Measurements from ENCODE around the gene CRYZL1. TPM values are rescaled to one million over a fixed set of nuclear protein-coding genes. Genes with fewer than 3 reads are reported as not detected.
"Not testable (repeated sequence)": the region's sequence is repeated elsewhere in the genome, so short reads cannot be mapped to it uniquely, and the experiment has no call there.

The CRYZL1 gene
- total and polyA plus RNA-seq, 7 experiments from 2014 or later = 33.0 to 75.5 (median 40.4) TPM

- Mint-ChIP-seq H3K36me3 (peaks cover 0 to 6% (median 5%) of the 10 kb centered on the region in 5 donors), H3K4me3 (peak within 1 kb of the TSS; percentile 83 to 99 (median 94)), H3K9me3 (no peaks in the 10 kb centered on the region), H3K27ac (peak within 1 kb of the TSS; percentile 85 to 100 (median 94)), H3K4me1 (peaks cover 13 to 42% (median 30%) of the 10 kb centered on the region in 7 donors), H3K27me3 (peaks cover 9 to 29% (median 15%) of the 10 kb centered on the region in 5 donors)
- intact Hi-C loops (cut with micrococcal nuclease) = loop anchor here (1.0 to 5.0 kb wide), 12 partner anchors 100 to 1365 kb away; partner anchors contain the start of genes MIS18A (in 2 of the 2), ATP5PO (in 1 of the 2), CFAP298 (in 1 of the 2) and EVA1C (in 1 of the 2)
- Histone ChIP-seq H3K4me1 (ENCODE audit: control insufficient read depth in 2 of 2, insufficient read depth in 2 of 2, low read length in 2 of 2) (peaks cover 4 to 7% of the 10 kb centered on the region in 2 donors), H3K27me3 (ENCODE audit: control insufficient read depth in 2 of 2, insufficient read depth in 2 of 2, low read length in 2 of 2) (no peaks in the 10 kb centered on the region), H3K4me3 (ENCODE audit: low read length) (peak within 1 kb of the TSS; percentile 97), H3K36me3 (ENCODE audit: control insufficient read depth in 2 of 3, insufficient read depth in 3 of 3, low read length in 3 of 3) (no peaks in the 10 kb centered on the region), H3K27ac (ENCODE audit: low read depth, low read length) (peak within 1 kb of the TSS; percentile 75), H3K9me3 (ENCODE audit: control insufficient read depth in 2 of 3, low read length in 3 of 3) (no peaks in the 10 kb centered on the region)
- DNase-seq = peak; percentile 97 to 100 (median 99)
- POLR2A ChIA-PET = no interaction called here
- ATAC-seq = peak; percentile 93
- CTCF ChIA-PET = no interaction called here
Observed at GRCh38 chr21:33642027-33642895, 720 bp upstream of the CRYZL1 start, which contains the start of gene ITSN1. TSS of gene ITSN1 (plus strand) at chr21:33642501. CDS start at chr21:33718829, 76,328 bp downstream.

- H3K27me3 Mint-ChIP-seq = peaks cover 9 to 26% (median 15%) of the 10 kb centered on the region in 5 donors
- H3K4me3 Mint-ChIP-seq = peak overlapping the region; percentile 83 to 99 (median 93)
- ATAC-seq (no peak), DNase-seq (peak in 1 of 9 donors; percentile 10)
- H3K9me3 Mint-ChIP-seq = no peaks in the 10 kb centered on the region
- peak overlapping the region; percentile 85 to 100 (median 94) for H3K27ac Mint-ChIP-seq
- Histone ChIP-seq H3K4me1 (ENCODE audit: control insufficient read depth in 2 of 2, insufficient read depth in 2 of 2, low read length in 2 of 2) (peaks cover 4 to 7% of the 10 kb centered on the region in 2 donors), H3K27me3 (ENCODE audit: control insufficient read depth in 2 of 2, insufficient read depth in 2 of 2, low read length in 2 of 2) (no peaks in the 10 kb centered on the region), H3K4me3 (ENCODE audit: low read length) (peak overlapping the region; percentile 97), H3K27ac (ENCODE audit: low read depth, low read length) (peak overlapping the region; percentile 75), H3K9me3 (ENCODE audit: control insufficient read depth in 2 of 3, low read length in 3 of 3) (no peaks in the 10 kb centered on the region), H3K36me3 (ENCODE audit: control insufficient read depth in 2 of 3, insufficient read depth in 3 of 3, low read length in 3 of 3) (no peaks in the 10 kb centered on the region)
- CTCF ChIA-PET = interaction anchor here (1.3 kb wide), 1 partner anchor 35 kb away, joined by 3 read pairs; no protein-coding TSS in a partner anchor
- POLR2A ChIA-PET = interaction anchor here (0.7 to 1.4 kb wide), 2 partner anchors 160 to 405 kb away, joined by 3 read pairs; partner anchors contain the start of gene TMEM50B
- peaks cover 19 to 51% (median 38%) of the 10 kb centered on the region in 7 donors for H3K4me1 Mint-ChIP-seq
- intact Hi-C loops (cut with micrococcal nuclease) = loop anchor here (1.0 to 5.0 kb wide), 17 partner anchors 53 to 1364 kb away; partner anchors contain the start of genes DNAJC28 (in 2 of the 2), DONSON (in 2 of the 2), SYNJ1 (in 2 of the 2) and ATP5PO (in 1 of the 2)
- peaks cover 0 to 13% (median 5%) of the 10 kb centered on the region in 5 donors for H3K36me3 Mint-ChIP-seq
Observed at GRCh38 chr21:33640697-33641351, 717 bp downstream of the CRYZL1 start.

- no peak overlapping the region for H3K27ac ChIP-seq (ENCODE audit: low read depth, low read length)
- no peaks in the 10 kb centered on the region for H3K9me3 ChIP-seq (ENCODE audit: control insufficient read depth in 2 of 3, low read length in 3 of 3)
- peaks cover 0 to 19% (median 0%) of the 10 kb centered on the region in 3 experiments for H3K36me3 ChIP-seq (ENCODE audit: control insufficient read depth in 2 of 3, insufficient read depth in 3 of 3, low read length in 3 of 3)
- H3K36me3 Mint-ChIP-seq = peaks cover 6 to 20% (median 14%) of the 10 kb centered on the region in 5 donors
- peaks cover 10 to 50% (median 29%) of the 10 kb centered on the region in 7 donors for H3K4me1 Mint-ChIP-seq
- H3K4me3 Mint-ChIP-seq = no peak overlapping the region
- no peak overlapping the region for H3K27ac Mint-ChIP-seq
- H3K27me3 Mint-ChIP-seq = no peaks in the 10 kb centered on the region
- ATAC-seq (no peak), DNase-seq (no peak)
- H3K27me3 ChIP-seq (ENCODE audit: control insufficient read depth in 2 of 2, insufficient read depth in 2 of 2, low read length in 2 of 2) = no peaks in the 10 kb centered on the region
- CTCF ChIA-PET = no interaction called here
- intact Hi-C loops (cut with micrococcal nuclease) = no loop called here
- no peak overlapping the region for H3K4me3 ChIP-seq (ENCODE audit: low read length)
- H3K9me3 Mint-ChIP-seq = no peaks in the 10 kb centered on the region
- H3K4me1 ChIP-seq (ENCODE audit: control insufficient read depth in 2 of 2, insufficient read depth in 2 of 2, low read length in 2 of 2) = no peaks in the 10 kb centered on the region
- POLR2A ChIA-PET = no interaction called here
Observed at GRCh38 chr21:33634254-33634653, 7.3 kb downstream of the CRYZL1 start.

GRCh38 chr21:33626151-33626550, 15.4 kb downstream of the CRYZL1 start:
- H3K4me1 ChIP-seq (ENCODE audit: control insufficient read depth in 2 of 2, insufficient read depth in 2 of 2, low read length in 2 of 2); H3K9me3 Mint-ChIP-seq; H3K4me3 ChIP-seq (ENCODE audit: low read length); H3K27me3 Mint-ChIP-seq; ATAC-seq; intact Hi-C loops (cut with micrococcal nuclease); H3K4me3 Mint-ChIP-seq; H3K27ac ChIP-seq (ENCODE audit: low read depth, low read length); H3K27ac Mint-ChIP-seq; H3K9me3 ChIP-seq (ENCODE audit: control insufficient read depth in 2 of 3, low read length in 3 of 3); H3K27me3 ChIP-seq (ENCODE audit: control insufficient read depth in 2 of 2, insufficient read depth in 2 of 2, low read length in 2 of 2); DNase-seq: not testable (repeated sequence)
- H3K36me3 Mint-ChIP-seq = peaks cover 6 to 20% (median 13%) of the 10 kb centered on the region in 5 donors
- ChIA-PET POLR2A (interaction anchor here (0.6 kb wide), 1 partner anchor 88 kb away, joined by 3 read pairs; no protein-coding TSS in a partner anchor), CTCF (interaction anchor here (0.6 kb wide), 1 partner anchor 307 kb away, joined by 3 read pairs; no protein-coding TSS in a partner anchor)
- H3K4me1 Mint-ChIP-seq = peaks cover 0 to 16% (median 5%) of the 10 kb centered on the region in 7 donors
- peaks cover 0 to 32% (median 6%) of the 10 kb centered on the region in 3 experiments for H3K36me3 ChIP-seq (ENCODE audit: control insufficient read depth in 2 of 3, insufficient read depth in 3 of 3, low read length in 3 of 3)

GRCh38 chr21:33622253-33622652, 19.3 kb downstream of the CRYZL1 start:
- CTCF ChIA-PET = no interaction called here
- Mint-ChIP-seq H3K36me3 (peaks cover 0 to 33% (median 18%) of the 10 kb centered on the region in 5 donors), H3K4me3 (no peak overlapping the region), H3K27me3 (no peaks in the 10 kb centered on the region), H3K27ac (peak overlapping the region in 1 of 9 donors; percentile 58), H3K9me3 (no peaks in the 10 kb centered on the region), H3K4me1 (peaks cover 0 to 5% (median 3%) of the 10 kb centered on the region in 7 donors)
- Histone ChIP-seq H3K27me3 (ENCODE audit: control insufficient read depth in 2 of 2, insufficient read depth in 2 of 2, low read length in 2 of 2) (no peaks in the 10 kb centered on the region), H3K9me3 (ENCODE audit: control insufficient read depth in 2 of 3, low read length in 3 of 3) (no peaks in the 10 kb centered on the region), H3K27ac (ENCODE audit: low read depth, low read length) (no peak overlapping the region), H3K36me3 (ENCODE audit: control insufficient read depth in 2 of 3, insufficient read depth in 3 of 3, low read length in 3 of 3) (peaks cover 0 to 27% (median 6%) of the 10 kb centered on the region in 3 experiments), H3K4me3 (ENCODE audit: low read length) (no peak overlapping the region), H3K4me1 (ENCODE audit: control insufficient read depth in 2 of 2, insufficient read depth in 2 of 2, low read length in 2 of 2) (no peaks in the 10 kb centered on the region)
- no peak for DNase-seq
- POLR2A ChIA-PET = no interaction called here
- intact Hi-C loops (cut with micrococcal nuclease) = no loop called here
- no peak for ATAC-seq

GRCh38 chr21:33619726-33620125, 21.8 kb downstream of the CRYZL1 start:
- DNase-seq (no peak), ATAC-seq (no peak)
- POLR2A ChIA-PET = no interaction called here
- H3K36me3 Mint-ChIP-seq = peaks cover 0 to 31% (median 16%) of the 10 kb centered on the region in 5 donors
- no peaks in the 10 kb centered on the region for H3K27me3 Mint-ChIP-seq
- H3K4me3 Mint-ChIP-seq = no peak overlapping the region
- no peaks in the 10 kb centered on the region for H3K27me3 ChIP-seq (ENCODE audit: control insufficient read depth in 2 of 2, insufficient read depth in 2 of 2, low read length in 2 of 2)
- CTCF ChIA-PET = no interaction called here
- H3K36me3 ChIP-seq (ENCODE audit: control insufficient read depth in 2 of 3, insufficient read depth in 3 of 3, low read length in 3 of 3) = peaks cover 0 to 27% (median 6%) of the 10 kb centered on the region in 3 experiments
- no peaks in the 10 kb centered on the region for H3K4me1 ChIP-seq (ENCODE audit: control insufficient read depth in 2 of 2, insufficient read depth in 2 of 2, low read length in 2 of 2)
- H3K9me3 Mint-ChIP-seq = no peaks in the 10 kb centered on the region
- H3K27ac ChIP-seq (ENCODE audit: low read depth, low read length) = no peak overlapping the region
- no peaks in the 10 kb centered on the region for H3K9me3 ChIP-seq (ENCODE audit: control insufficient read depth in 2 of 3, low read length in 3 of 3)
- peaks cover 0 to 5% (median 0%) of the 10 kb centered on the region in 7 donors for H3K4me1 Mint-ChIP-seq
- intact Hi-C loops (cut with micrococcal nuclease) = no loop called here
- no peak overlapping the region for H3K4me3 ChIP-seq (ENCODE audit: low read length)
- peak overlapping the region in 1 of 9 donors; percentile 17 for H3K27ac Mint-ChIP-seq

Measured in naive thymus-derived CD4-positive, alpha-beta T cell (primary cell).